PC-3 (cell line): ENCODE data around the gene TSFM. TPM values are rescaled to one million over a fixed set of nuclear protein-coding genes. Genes with fewer than 3 reads are reported as not detected.
A peak's percentile ranks its signal among the peaks of the same experiment; 100 is the strongest.

Source experiments
- ATAC-seq: fragments of 200-7000 bp; cut with Tn5 transposase; 2 replicates; pipeline ENCODE4 v1.9.1; 2020; ENCODE audit warnings: mild to moderate bottlenecking, moderate library complexity
- BruUV-seq: library from RNA; stranded (reverse); fragments of 400-500 nt; replicated peaks from 2 replicates; lab custom pipeline; 2021; lab: Mats Ljungman, UMichigan
- CTCF ChIA-PET: fragments of 300-600 bp; sonication (Branson Sonifier 250); formaldehyde crosslinking; loops from one replicate; lab custom pipeline; 2022; ENCODE audit warnings: antibody characterized with exemption; lab: Charles Lee
- POLR2A ChIA-PET: fragments of 300-600 bp; sonication (Branson Sonifier 250); formaldehyde crosslinking; loops from one replicate; lab custom pipeline; 2022; ENCODE audit warnings: antibody characterized with exemption; ENCODE audit not compliant: unreplicated experiment; lab: Charles Lee
- DNase-seq: peaks from one replicate; pipeline ENCODE4 v3.0.0-alpha.2; 2015
- H2AFZ ChIP-seq: fragments of 300-600 bp; sonication (generic); 2 replicates; pipeline ENCODE4 v1.6.0; 2016; ENCODE audit warnings: antibody characterized with exemption, low read length
- H3F3A ChIP-seq: fragments of 300-600 bp; sonication (generic); one replicate; pipeline ENCODE4 v1.6.0; 2017; ENCODE audit warnings: antibody characterized with exemption, low read length, control low read depth, mild to moderate bottlenecking; ENCODE audit not compliant: unreplicated experiment
- H3K27ac ChIP-seq: fragments of 300-600 bp; sonication (generic); 2 replicates; pipeline ENCODE4 v1.5.1; 2016; ENCODE audit warnings: mild to moderate bottlenecking, low read length
- H3K27me3 ChIP-seq: fragments of 300-600 bp; sonication (generic); 2 replicates; pipeline ENCODE4 v1.6.1; 2016; ENCODE audit warnings: low read length, mixed read lengths
- H3K36me3 ChIP-seq: fragments of 300-600 bp; sonication (generic); 2 replicates; pipeline ENCODE4 v1.6.1; 2016; ENCODE audit warnings: low read depth, mixed run types, low read length, mixed read lengths
- H3K4me1 ChIP-seq: fragments of 300-600 bp; sonication (generic); 2 replicates; pipeline ENCODE4 v1.5.1; 2016; ENCODE audit warnings: low read length; ENCODE audit not compliant: insufficient read depth
- H3K4me2 ChIP-seq: fragments of 300-600 bp; sonication (generic); 2 replicates; pipeline ENCODE4 v1.6.0; 2016; ENCODE audit warnings: low read length
- H3K4me3 ChIP-seq: fragments of 300-600 bp; sonication (generic); 2 replicates; pipeline ENCODE4 v1.5.1; 2016; ENCODE audit warnings: mild to moderate bottlenecking, low read length, mixed read lengths
- H3K79me2 ChIP-seq: fragments of 300-600 bp; sonication (generic); 2 replicates; pipeline ENCODE4 v1.6.1; 2017; ENCODE audit warnings: low read length, mixed read lengths
- H3K9ac ChIP-seq: fragments of 300-600 bp; sonication (generic); 2 replicates; pipeline ENCODE4 v1.6.0; 2016; ENCODE audit warnings: mild to moderate bottlenecking, low read length
- H3K9me2 ChIP-seq: fragments of 300-600 bp; sonication (generic); replicated peaks from 2 replicates; pipeline ENCODE4 v1.6.1; 2016; ENCODE audit warnings: mixed run types, low read length, mixed read lengths
- H3K9me3 ChIP-seq: fragments of 300-600 bp; sonication (generic); 2 replicates; pipeline ENCODE4 v1.6.1; 2016; ENCODE audit warnings: low read length, mixed read lengths
- H4K20me1 ChIP-seq: fragments of 300-600 bp; sonication (generic); 2 replicates; pipeline ENCODE4 v1.6.1; 2016; ENCODE audit warnings: low read length, mixed read lengths
- CTCF ChIP-seq: fragments of 300-600 bp; sonication (generic); conservative IDR thresholded peaks from 2 replicates; pipeline ENCODE4 v1.5.1; 2017; ENCODE audit warnings: antibody characterized with exemption, low read depth, mild to moderate bottlenecking, low read length
- EZH2 ChIP-seq: fragments of 300-600 bp; sonication (generic); IDR thresholded peaks from one replicate; pipeline ENCODE4 v1.6.1; 2017; ENCODE audit warnings: antibody characterized with exemption, mild to moderate bottlenecking, low read length; ENCODE audit not compliant: unreplicated experiment
- EZH2phosphoT487 ChIP-seq: fragments of 300-600 bp; sonication (generic); IDR thresholded peaks from 2 replicates; pipeline ENCODE4 v1.6.1; 2018; ENCODE audit warnings: mild to moderate bottlenecking, antibody characterized with exemption, low read length, borderline replicate concordance
- intact Hi-C: fragments of 100-400 bp; cut with micrococcal nuclease; formaldehyde crosslinking; loops from 2 replicates; pipeline ENCODE4 v1.9.0; 2023
- microRNA-seq: library from miRNA; unstranded; fragments of <30 nt; microRNA quantifications from one replicate; pipeline ENCODE4 v1.1.0, GENCODE V29; 2020; ENCODE audit not compliant: unreplicated experiment
- total RNA-seq: library from RNA; depleted of rRNA; stranded (reverse); fragments of >200 nt; gene quantifications from 2 replicates; pipeline ENCODE4 v1.2.3, GENCODE V29; 2014; rRNA removed

TSFM gene
- total RNA-seq, 1 experiment from 2014 or later, result 63.0 TPM

- Histone ChIP-seq H3K27me3 (no peaks in the 10 kb centered on the region), H3K9ac (peak overlapping the region; percentile 76), H3K9me2 (no peaks in the 10 kb centered on the region), H3K4me3 (peak overlapping the region; percentile 99), H3K36me3 (no peaks in the 10 kb centered on the region), H3K4me1 (peaks cover 6% of the 10 kb centered on the region; the same call in 1 of the 2 replicates), H3K27ac (peak overlapping the region; percentile 35), H2AFZ (peak overlapping the region; percentile 93), H3F3A (no peaks in the 10 kb centered on the region), H4K20me1 (peaks cover 24% of the 10 kb centered on the region), H3K79me2 (peaks cover 52% of the 10 kb centered on the region), H3K4me2 (peak overlapping the region; percentile 98), H3K9me3 (no peaks in the 10 kb centered on the region)
- no peak for DNase-seq
- peak; percentile 29 for ATAC-seq
- TF ChIP-seq CTCF, result no peak
- no peak for TF ChIP-seq EZH2phosphoT487
- ChIA-PET CTCF (interaction anchor here (0.6 kb wide), 1 partner anchor 59 kb away, joined by 15 read pairs; no protein-coding TSS in a partner anchor), POLR2A (no interaction called here)
- no TSS peak for BruUV-seq
- intact Hi-C loops, result loop anchor here (2.0 kb wide), 1 partner anchor 19 kb away; no protein-coding TSS in a partner anchor
These were observed 63.6 kb downstream of the TSFM start for GRCh38 chr12:57846285-57846576.

GRCh38 chr12:57846577-57847319 is 64.2 kb downstream of the TSFM start, which contains the start of gene CTDSP2:
Gene CTDSP2 (minus strand): TSS chr12:57846729. CDS start chr12:57846435, 294 bp downstream.
- Histone ChIP-seq H3K4me1 (peaks cover 6% of the 10 kb centered on the region; the same call in 1 of the 2 replicates), H2AFZ (peak within 1 kb of the TSS; percentile 93), H3K36me3 (no peaks in the 10 kb centered on the region), H3K79me2 (peaks cover 46% of the 10 kb centered on the region), H3K9me2 (no peaks in the 10 kb centered on the region), H3K27me3 (no peaks in the 10 kb centered on the region), H3K9ac (peak within 1 kb of the TSS; percentile 76), H3K4me3 (peak within 1 kb of the TSS; percentile 99), H3F3A (no peaks in the 10 kb centered on the region), H4K20me1 (peaks cover 19% of the 10 kb centered on the region), H3K9me3 (no peaks in the 10 kb centered on the region), H3K4me2 (peak within 1 kb of the TSS; percentile 98), H3K27ac (peak within 1 kb of the TSS; percentile 56)
- no TSS peak for BruUV-seq
- ATAC-seq (peak; percentile 71), DNase-seq (peak; percentile 97)
- intact Hi-C loops, result loop anchor here (2.0 kb wide), 1 partner anchor 18 kb away; no protein-coding TSS in a partner anchor
- no peak for TF ChIP-seq EZH2
- no peak for TF ChIP-seq EZH2phosphoT487
- no peak for TF ChIP-seq CTCF
- CTCF ChIA-PET, result no interaction called here
- POLR2A ChIA-PET, result interaction anchor here (0.7 kb wide), 1 partner anchor 18 kb away, joined by 3 read pairs; no protein-coding TSS in a partner anchor

Small RNA genes within 50 kb of the gene (microRNA-seq; reads per million reads assigned to microRNA genes)
- 45.4 reads per million, percentile 56 among the genes with 10 or more reads in this experiment for gene MIR26A2
- gene MIR6759, result not detected

Other genes with a start within 250 kb of the TSFM start
- gene DCTN2, start 235.6 kb upstream of the TSFM start, total RNA-seq, result 88.5 and 96.4 TPM in 2 replicates
- not detected in 2 replicates for gene KIF5A, start 232.7 kb upstream of the TSFM start, total RNA-seq
- 83.6 and 88.6 TPM in 2 replicates for gene PIP4K2C, start 191.6 kb upstream of the TSFM start, total RNA-seq
- gene DTX3, start 178.0 kb upstream of the TSFM start, total RNA-seq, result 11.9 and 15.9 TPM in 2 replicates
- gene ARHGEF25, start 171.4 kb upstream of the TSFM start, total RNA-seq, result 10.0 and 18.1 TPM in 2 replicates
- 39.0 and 42.3 TPM in 2 replicates for gene B4GALNT1, start 149.6 kb upstream of the TSFM start, total RNA-seq
- gene OS9, start 88.7 kb upstream of the TSFM start, total RNA-seq, result 145 and 223 TPM in 2 replicates
- 0.23 and 0.40 TPM in 2 replicates for gene AGAP2, start 44.0 kb upstream of the TSFM start, total RNA-seq
- gene TSPAN31, start 37.7 kb upstream of the TSFM start, total RNA-seq, result 18.9 and 20.3 TPM in 2 replicates
- 212 and 229 TPM in 2 replicates for gene CDK4, start 30.5 kb upstream of the TSFM start, total RNA-seq
- 9.3 and 13.4 TPM in 2 replicates for gene MARCHF9, start 27.7 kb upstream of the TSFM start, total RNA-seq
- 8.1 and 8.6 TPM in 2 replicates for gene CYP27B1, start 15.7 kb upstream of the TSFM start, total RNA-seq
- gene METTL1, start 10.7 kb upstream of the TSFM start, total RNA-seq, result 25.2 and 29.8 TPM in 2 replicates
- 5.4 and 9.3 TPM in 2 replicates for gene EEF1AKMT3, start 10.2 kb upstream of the TSFM start, total RNA-seq
- 2.3 TPM in 1 of 2 replicates, not detected in the other for gene AVIL, start 35.9 kb downstream of the TSFM start, total RNA-seq
- gene CTDSP2, start 63.9 kb downstream of the TSFM start, total RNA-seq, result 37.4 and 39.4 TPM in 2 replicates
- 14.7 and 19.4 TPM in 2 replicates for gene ATP23, start 158.8 kb downstream of the TSFM start, total RNA-seq